ENCODE results near the gene AUTS2.
A peak's percentile ranks its signal among the peaks of the same experiment; 100 is the strongest.

The AUTS2 gene

DNA sequence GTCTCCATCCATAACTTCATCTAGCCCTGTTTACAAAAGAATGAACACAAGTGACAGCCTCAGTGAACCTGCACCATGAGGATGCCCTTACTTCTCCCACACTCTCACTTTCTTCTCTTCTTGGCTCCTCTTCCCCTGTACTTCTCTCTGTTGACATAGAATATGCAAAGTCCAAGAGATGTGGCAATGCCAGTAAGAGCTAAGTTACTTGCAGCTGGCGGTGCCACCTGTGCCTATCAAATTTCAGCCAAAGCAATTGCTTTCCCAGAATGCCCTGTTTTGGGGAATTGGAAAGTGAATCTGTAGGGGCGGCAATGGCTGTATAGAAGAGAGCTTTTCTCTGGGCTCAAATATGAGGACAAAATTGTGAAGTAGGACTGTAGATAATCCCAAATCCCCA, 557.8 kb downstream of the AUTS2 start:
- peak; percentile 67 for DNase-seq

GRCh38 chr7:70159121-70159520, 560.8 kb downstream of the AUTS2 start:
- DNase-seq = no peak

DNA sequence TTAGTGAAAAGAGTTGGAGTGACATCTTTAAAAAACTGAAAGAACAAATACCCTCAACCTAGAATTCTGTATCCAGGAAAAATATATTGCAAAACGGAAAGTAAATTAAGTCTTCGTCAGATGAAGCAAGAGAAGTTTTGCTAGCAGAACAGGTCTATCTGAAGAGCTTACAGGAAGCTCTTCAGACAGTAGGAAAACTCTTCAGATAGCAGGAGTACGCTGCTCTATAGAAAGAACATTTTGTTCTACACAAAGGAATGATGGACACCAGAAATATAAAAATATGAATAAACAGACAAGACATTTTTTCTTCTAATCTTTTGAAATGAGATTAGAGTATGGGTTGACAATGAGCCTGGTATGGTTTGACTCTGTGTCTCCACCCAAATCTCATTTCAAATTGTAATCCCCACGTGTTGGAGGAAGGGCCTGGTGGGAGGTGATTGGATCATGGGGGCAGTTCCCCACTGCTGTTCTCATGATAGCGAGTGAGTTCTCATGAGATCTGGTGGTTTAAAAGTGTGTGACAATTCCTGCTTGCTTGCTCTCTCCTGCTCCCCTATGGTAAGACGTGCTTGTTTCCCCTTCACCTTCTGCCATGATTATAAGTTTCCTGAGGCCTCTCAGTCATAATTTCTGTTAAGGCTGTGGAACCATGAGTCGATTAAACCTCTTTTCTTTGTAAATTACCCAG, 567.3 kb downstream of the AUTS2 start:
- DNase-seq = no peak

- DNase-seq = no peak
These were observed 573.2 kb downstream of the AUTS2 start for GRCh38 chr7:70171369-70171920.

DNA sequence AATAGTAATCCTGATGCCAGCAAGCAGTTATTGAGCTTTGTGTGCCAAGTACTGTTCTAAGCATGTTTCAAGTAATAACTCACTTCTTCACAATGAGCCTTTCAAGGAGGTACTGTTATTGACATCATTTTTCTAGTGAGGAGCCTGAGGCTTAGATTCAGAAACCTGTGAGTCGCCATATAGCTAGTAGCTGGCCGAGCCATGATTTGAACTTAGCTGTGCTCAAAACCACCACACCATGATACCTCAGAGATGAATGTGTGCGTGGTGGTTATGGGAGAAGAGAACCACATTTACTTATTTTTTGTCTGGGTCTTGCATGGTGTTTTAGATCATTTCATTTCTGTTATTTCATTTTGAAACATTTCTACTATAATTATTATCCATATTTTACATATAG, 578.9 kb downstream of the AUTS2 start:
- no peak for DNase-seq

GRCh38 chr7:70178211-70178610, 579.9 kb downstream of the AUTS2 start:
- DNase-seq = no peak

DNA sequence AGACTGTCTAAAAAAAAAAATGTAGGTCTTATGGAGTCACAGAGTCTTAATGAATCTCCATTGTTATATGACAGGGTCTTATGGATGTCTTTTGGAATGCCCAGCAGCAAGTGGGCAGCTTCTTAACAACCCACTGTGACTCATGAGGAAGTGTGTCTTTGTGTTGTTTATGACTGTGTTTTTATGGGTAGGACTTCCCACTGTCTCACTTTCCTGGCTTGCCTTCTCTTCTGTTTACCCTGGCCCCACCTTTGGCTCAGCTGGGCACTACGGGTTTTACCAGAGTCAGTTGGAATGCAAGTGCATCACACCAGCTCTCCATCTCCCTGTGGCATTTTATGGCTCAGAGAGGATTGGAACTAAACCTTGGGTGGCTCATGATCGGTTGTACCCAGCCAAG, 580.5 kb downstream of the AUTS2 start:
- no peak for DNase-seq

GRCh38 chr7:70182521-70182920, 584.2 kb downstream of the AUTS2 start:
- DNase-seq = no peak

DNA sequence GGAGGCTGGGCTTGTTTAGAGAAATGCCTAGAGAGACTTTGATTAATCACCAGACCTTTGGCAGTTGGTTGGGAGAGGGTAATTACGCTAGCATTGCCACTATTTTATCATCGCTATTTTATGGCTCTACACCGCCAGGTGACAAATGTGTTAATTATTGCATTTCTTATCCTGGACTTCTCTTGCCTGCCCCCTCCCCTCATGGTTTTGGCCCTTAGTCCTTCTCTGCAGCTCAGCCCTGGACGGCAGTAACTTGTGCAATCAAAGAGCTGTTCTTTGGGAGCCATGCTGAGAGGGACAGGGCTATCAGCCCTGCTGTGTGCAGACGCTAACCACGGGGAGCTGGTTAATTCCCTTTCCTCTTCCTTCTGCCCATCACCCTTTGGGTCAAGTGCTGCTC, 585.0 kb downstream of the AUTS2 start:
- no peak for DNase-seq

DNA sequence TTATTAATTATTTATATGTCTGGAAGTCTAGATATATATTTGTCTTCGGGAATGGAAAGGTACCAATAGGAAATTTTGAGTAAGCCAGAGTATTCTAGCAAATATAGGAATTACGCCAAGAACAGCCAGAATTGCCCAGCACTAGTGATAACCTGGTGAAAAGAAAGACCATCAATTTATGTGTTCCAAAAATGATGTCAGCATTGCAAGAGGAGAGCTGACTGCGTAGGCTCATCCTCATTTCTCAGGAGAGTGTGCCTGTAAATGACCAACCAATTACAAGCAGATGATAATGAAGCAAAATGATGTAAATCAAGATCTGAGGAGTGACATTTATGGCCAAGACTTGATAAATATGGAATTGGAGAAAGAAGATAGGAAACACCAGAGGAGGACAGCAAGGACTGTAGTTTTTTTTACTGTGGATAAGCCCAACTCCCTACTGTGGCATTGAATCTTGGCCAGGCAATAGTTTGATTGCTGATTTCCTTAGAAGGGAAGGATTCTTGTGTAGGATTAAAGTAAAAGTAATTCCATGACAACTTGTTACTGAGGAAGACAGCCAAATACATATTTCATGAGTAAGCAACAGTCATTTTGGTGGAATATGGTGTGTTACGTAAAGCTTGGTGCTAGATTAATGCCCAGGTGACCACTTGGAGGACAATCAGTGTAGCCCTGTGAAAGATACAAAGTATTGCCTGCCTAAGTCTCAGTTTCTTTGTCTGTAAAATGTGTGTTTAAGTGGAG, 590.8 kb downstream of the AUTS2 start:
- DNase-seq = no peak

DNA sequence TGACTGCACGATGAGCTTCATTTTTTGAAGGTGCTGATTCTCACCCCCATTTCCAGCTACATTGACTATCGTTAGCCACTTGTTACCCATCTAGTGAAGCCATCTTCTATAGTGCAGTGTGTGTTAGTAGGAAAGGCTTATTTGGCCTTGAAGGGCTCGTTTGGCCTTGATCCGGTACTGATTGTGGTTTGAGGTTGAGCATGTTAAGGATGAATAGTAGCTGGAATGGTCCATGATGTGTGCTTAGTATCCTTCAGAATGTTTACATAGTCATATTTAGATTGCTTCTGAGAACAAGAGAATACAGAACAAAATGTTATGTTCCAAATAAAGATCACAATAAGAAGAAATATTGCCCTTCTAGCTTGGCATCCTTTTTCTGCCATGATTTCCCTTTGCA, 591.5 kb downstream of the AUTS2 start:
- no peak for DNase-seq

DNA sequence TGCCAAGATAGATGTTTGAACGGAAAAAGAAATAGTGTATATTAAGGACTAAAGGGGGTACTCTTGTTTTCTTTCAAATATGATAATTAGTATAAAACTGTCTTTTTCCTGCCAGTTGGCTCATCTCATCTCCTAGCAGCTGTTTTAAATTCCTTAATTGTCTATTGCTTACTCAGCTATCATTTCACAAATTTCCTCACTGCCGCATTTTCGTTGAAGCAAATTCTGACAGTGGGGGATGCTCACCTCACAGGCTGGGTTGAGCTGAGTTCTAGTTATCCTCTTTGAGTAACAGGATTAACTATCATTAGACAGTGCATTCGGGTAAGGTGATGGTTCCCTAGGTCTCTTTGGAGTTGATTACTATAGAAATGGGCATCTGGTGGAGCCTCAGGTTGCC, 592.0 kb downstream of the AUTS2 start:
- no peak for DNase-seq

- no peak for DNase-seq
These were observed 595.2 kb downstream of the AUTS2 start for GRCh38 chr7:70193514-70193913.

GRCh38 chr7:70208236-70209063, 610.2 kb downstream of the AUTS2 start:
- DNase-seq = no peak

- no peak for DNase-seq
These were observed 612.1 kb downstream of the AUTS2 start for GRCh38 chr7:70210200-70210935.

- no peak for DNase-seq
These were observed 612.6 kb downstream of the AUTS2 start for GRCh38 chr7:70210936-70211310.

DNA sequence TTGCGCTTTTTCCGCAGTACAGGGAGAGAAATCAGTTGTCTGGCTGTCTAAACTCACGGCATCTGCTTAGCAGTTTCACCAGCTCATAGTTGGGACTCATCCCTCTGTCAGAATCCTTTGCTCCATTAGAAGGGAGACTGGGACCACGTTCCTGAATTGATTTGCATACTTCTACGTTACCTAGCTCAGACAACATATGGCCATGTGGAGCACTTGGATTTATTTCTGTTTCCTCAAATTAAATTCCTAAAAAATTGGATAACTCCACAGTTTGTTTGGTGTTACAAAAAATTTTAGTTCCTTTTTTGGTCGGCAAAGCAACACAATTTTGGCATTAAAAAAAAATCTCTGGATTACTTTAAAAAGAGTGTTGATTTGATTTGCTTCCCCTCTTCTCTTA, 614.0 kb downstream of the AUTS2 start:
- peak; percentile 26 for DNase-seq

GRCh38 chr7:70214071-70214470, 615.8 kb downstream of the AUTS2 start:
- DNase-seq = no peak

GRCh38 chr7:70215491-70215890, 617.2 kb downstream of the AUTS2 start:
- no peak for DNase-seq

DNA sequence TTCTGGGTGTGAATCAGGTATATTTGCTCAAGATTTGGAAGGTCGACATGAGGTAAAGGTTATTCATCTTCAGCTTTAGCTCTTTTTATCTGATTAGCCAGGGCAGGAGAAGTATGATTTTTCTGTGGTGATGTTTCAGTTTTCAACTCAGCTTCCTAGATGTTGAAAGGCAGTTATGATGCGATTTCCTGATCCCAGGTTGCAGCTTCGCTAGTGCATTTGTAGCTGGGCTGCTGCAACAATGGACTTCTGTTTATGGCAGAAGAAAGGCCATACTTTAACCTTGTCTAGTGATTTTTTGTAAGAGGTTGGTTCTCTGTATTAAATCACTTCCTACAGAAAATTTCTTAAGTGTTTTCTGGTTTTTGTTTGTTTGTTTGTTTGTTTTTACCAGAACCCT, 619.3 kb downstream of the AUTS2 start:
- no peak for DNase-seq

DNA sequence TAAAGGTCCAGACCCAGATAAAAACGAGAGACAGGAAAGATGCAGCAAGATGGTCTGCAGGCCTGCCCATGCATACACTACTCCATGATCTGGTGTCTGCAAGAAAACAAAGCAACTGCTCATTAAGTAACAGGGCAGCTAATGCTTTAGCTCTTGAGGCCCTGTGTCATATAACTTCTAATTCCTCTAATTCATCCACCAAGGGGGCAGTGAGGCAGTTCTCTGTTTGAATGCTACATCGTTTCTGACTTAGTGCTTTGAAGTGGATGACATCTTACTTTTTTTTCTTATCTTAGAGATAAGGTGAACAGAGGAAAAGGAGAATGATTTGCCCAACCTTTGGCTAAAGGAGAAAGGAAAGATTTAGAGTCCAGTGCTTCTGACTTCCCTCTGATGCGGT, 619.7 kb downstream of the AUTS2 start:
- no peak for DNase-seq

DNA sequence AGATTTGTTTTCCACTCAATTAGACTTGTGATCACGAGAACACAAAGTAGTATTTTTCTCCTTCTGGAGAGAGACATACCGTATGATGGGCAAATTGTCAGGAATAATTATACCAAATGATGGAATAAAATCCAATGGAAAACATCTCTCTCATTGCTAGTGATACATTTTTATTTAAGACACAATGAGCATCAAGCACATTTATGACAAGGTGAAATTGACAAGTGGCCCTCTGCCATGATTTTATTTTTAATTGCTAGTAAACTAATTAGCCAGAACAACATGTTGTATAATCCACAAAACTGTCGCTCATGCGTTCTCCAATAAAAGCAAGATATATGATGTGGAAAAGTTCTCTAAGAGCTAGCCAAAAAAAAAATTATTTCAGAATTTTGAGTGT, 620.8 kb downstream of the AUTS2 start:
- DNase-seq = no peak

- DNase-seq = no peak
These were observed 631.0 kb downstream of the AUTS2 start for GRCh38 chr7:70229242-70229641.
